ENCODE measurements around the gene KCNC3. TPM values are rescaled to one million over a fixed set of nuclear protein-coding genes. Genes with fewer than 3 reads are reported as not detected.

The KCNC3 gene
- total and polyA plus RNA-seq, 2 experiments from 2014 or later: 1.3 to 3.4 TPM

GRCh38 chr19:50266041-50266440, 63.1 kb downstream of the KCNC3 start:
- Histone ChIP-seq H3K4me1 (ENCODE audit: insufficient read depth) (no peaks in the 10 kb centered on the region; the same call in 1 of the 2 replicates), H3K4me3 (no peak overlapping the region), H3K27me3 (ENCODE audit: insufficient read depth) (no peaks in the 10 kb centered on the region), H2AFZ (no peak overlapping the region), H3K79me2 (replicated peaks; ENCODE audit: insufficient read depth) (no peaks in the 10 kb centered on the region), H3F3A (replicated peaks; ENCODE audit: low read depth) (no peaks in the 10 kb centered on the region), H3K4me2 (no peak overlapping the region), H3K36me3 (ENCODE audit: insufficient read depth) (no peaks in the 10 kb centered on the region), H3K27ac (ENCODE audit: low read depth) (peak overlapping the region; percentile 50; the same call in 1 of the 2 replicates), H4K20me1 (replicated peaks; ENCODE audit: insufficient read depth) (no peaks in the 10 kb centered on the region), H3K9me2 (ENCODE audit: insufficient read depth) (no peaks in the 10 kb centered on the region)
- no peak overlapping the region for H3K4me3 Mint-ChIP-seq
- TF ChIP-seq JUNB (IDR thresholded peaks at IDR 0.05; ENCODE audit: unreplicated experiment): no peak
- TF ChIP-seq, protein P1, sequence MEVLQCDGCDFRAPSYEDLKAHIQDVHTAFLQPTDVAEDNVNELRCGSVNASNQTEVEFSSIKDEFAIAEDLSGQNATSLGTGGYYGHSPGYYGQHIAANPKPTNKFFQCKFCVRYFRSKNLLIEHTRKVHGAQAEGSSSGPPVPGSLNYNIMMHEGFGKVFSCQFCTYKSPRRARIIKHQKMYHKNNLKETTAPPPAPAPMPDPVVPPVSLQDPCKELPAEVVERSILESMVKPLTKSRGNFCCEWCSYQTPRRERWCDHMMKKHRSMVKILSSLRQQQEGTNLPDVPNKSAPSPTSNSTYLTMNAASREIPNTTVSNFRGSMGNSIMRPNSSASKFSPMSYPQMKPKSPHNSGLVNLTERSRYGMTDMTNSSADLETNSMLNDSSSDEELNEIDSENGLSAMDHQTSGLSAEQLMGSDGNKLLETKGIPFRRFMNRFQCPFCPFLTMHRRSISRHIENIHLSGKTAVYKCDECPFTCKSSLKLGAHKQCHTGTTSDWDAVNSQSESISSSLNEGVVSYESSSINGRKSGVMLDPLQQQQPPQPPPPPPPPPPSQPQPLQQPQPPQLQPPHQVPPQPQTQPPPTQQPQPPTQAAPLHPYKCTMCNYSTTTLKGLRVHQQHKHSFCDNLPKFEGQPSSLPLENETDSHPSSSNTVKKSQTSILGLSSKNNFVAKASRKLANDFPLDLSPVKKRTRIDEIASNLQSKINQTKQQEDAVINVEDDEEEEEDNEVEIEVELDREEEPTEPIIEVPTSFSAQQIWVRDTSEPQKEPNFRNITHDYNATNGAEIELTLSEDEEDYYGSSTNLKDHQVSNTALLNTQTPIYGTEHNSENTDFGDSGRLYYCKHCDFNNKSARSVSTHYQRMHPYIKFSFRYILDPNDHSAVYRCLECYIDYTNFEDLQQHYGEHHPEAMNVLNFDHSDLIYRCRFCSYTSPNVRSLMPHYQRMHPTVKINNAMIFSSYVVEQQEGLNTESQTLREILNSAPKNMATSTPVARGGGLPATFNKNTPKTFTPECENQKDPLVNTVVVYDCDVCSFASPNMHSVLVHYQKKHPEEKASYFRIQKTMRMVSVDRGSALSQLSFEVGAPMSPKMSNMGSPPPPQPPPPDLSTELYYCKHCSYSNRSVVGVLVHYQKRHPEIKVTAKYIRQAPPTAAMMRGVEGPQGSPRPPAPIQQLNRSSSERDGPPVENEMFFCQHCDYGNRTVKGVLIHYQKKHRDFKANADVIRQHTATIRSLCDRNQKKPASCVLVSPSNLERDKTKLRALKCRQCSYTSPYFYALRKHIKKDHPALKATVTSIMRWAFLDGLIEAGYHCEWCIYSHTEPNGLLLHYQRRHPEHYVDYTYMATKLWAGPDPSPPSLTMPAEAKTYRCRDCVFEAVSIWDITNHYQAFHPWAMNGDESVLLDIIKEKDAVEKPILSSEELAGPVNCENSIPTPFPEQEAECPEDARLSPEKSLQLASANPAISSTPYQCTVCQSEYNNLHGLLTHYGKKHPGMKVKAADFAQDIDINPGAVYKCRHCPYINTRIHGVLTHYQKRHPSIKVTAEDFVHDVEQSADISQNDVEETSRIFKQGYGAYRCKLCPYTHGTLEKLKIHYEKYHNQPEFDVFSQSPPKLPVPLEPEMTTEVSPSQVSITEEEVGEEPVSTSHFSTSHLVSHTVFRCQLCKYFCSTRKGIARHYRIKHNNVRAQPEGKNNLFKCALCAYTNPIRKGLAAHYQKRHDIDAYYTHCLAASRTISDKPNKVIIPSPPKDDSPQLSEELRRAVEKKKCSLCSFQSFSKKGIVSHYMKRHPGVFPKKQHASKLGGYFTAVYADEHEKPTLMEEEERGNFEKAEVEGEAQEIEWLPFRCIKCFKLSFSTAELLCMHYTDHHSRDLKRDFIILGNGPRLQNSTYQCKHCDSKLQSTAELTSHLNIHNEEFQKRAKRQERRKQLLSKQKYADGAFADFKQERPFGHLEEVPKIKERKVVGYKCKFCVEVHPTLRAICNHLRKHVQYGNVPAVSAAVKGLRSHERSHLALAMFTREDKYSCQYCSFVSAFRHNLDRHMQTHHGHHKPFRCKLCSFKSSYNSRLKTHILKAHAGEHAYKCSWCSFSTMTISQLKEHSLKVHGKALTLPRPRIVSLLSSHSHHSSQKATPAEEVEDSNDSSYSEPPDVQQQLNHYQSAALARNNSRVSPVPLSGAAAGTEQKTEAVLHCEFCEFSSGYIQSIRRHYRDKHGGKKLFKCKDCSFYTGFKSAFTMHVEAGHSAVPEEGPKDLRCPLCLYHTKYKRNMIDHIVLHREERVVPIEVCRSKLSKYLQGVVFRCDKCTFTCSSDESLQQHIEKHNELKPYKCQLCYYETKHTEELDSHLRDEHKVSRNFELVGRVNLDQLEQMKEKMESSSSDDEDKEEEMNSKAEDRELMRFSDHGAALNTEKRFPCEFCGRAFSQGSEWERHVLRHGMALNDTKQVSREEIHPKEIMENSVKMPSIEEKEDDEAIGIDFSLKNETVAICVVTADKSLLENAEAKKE (CRISPR knock-in tag; IDR thresholded peaks at IDR 0.05): no peak
- no peak for TF ChIP-seq ZNF114 (CRISPR knock-in tag; IDR thresholded peaks at IDR 0.05)
- TF ChIP-seq NANOG (IDR thresholded peaks at IDR 0.05; ENCODE audit: borderline replicate concordance): no peak
- H3K27ac Mint-ChIP-seq: no peak overlapping the region
- ATAC-seq: no peak
- no peak for DNase-seq (ENCODE audit: low spot score)
- peaks cover 4% of the 10 kb centered on the region for H3K27me3 Mint-ChIP-seq (ENCODE audit: insufficient read depth, low read depth, poor library complexity)
- peaks cover 93% of the 10 kb centered on the region for H3K9me3 Mint-ChIP-seq
- peaks cover 44% of the 10 kb centered on the region for H3K36me3 Mint-ChIP-seq (ENCODE audit: low read depth)
- H3K4me1 Mint-ChIP-seq: no peaks in the 10 kb centered on the region

- Histone ChIP-seq H3K27ac (ENCODE audit: low read depth) (no peak overlapping the region), H3K27me3 (ENCODE audit: insufficient read depth) (no peaks in the 10 kb centered on the region), H3K4me3 (no peak overlapping the region), H3K79me2 (replicated peaks; ENCODE audit: insufficient read depth) (no peaks in the 10 kb centered on the region), H3K4me1 (ENCODE audit: insufficient read depth) (no peaks in the 10 kb centered on the region; the same call in 1 of the 2 replicates), H3K9me2 (ENCODE audit: insufficient read depth) (no peaks in the 10 kb centered on the region), H3K36me3 (ENCODE audit: insufficient read depth) (no peaks in the 10 kb centered on the region), H3K4me2 (no peak overlapping the region), H3F3A (replicated peaks; ENCODE audit: low read depth) (no peaks in the 10 kb centered on the region), H4K20me1 (replicated peaks; ENCODE audit: insufficient read depth) (no peaks in the 10 kb centered on the region), H2AFZ (no peak overlapping the region)
- DNase-seq (ENCODE audit: low spot score) (peak; percentile 42), ATAC-seq (no peak)
- Mint-ChIP-seq H3K27me3 (ENCODE audit: insufficient read depth, low read depth, poor library complexity) (peaks cover 7% of the 10 kb centered on the region), H3K4me3 (no peak overlapping the region), H3K27ac (no peak overlapping the region), H3K9me3 (peaks cover 95% of the 10 kb centered on the region), H3K4me1 (no peaks in the 10 kb centered on the region), H3K36me3 (ENCODE audit: low read depth) (peaks cover 44% of the 10 kb centered on the region)
- no peak for TF ChIP-seq NANOG (IDR thresholded peaks at IDR 0.05; ENCODE audit: borderline replicate concordance)
- TF ChIP-seq ETS1 (IDR thresholded peaks at IDR 0.05): no peak
- peak in 1 of 2 experiments; percentile 56; a peak in 2 of 4 replicates for TF ChIP-seq CTCF (conservative IDR thresholded peaks at IDR 0.05; ENCODE audit: low read depth in 2 of 2)
- TF ChIP-seq CREB1 (CRISPR knock-in tag; IDR thresholded peaks at IDR 0.05; ENCODE audit: low read depth): no peak
- TF ChIP-seq EZH2 (IDR thresholded peaks at IDR 0.05; ENCODE audit: low read depth, unreplicated experiment): no peak
Measured at GRCh38 chr19:50264483-50265186, 64.5 kb downstream of the KCNC3 start.
